HepG2 (cell line): Measurements from ENCODE around the gene THRB. TPM values are rescaled to one million over a fixed set of nuclear protein-coding genes. Genes with fewer than 3 reads are reported as not detected.

ENCODE experiments used
- ATAC-seq: fragments of 200-7000 bp; cut with Tn5 transposase; 3 replicates; pipeline ENCODE4 v1.9.1; 2020; ENCODE audit warnings: mild to moderate bottlenecking, moderate library complexity
- BruUV-seq: library from RNA; stranded (reverse); fragments of 400-500 nt; replicated peaks from 2 replicates; lab custom pipeline; 2021; lab: Mats Ljungman, UMichigan
- CTCF ChIA-PET: fragments of 300-600 bp; formaldehyde crosslinking; extraction: SDS; loops from one replicate; lab custom pipeline; 2021; ENCODE audit warnings: low total read pairs, inconsistent platforms, low intra/inter-chr PET ratio; lab: Yijun Ruan, JAX
- POLR2A ChIA-PET: fragments of 350-600 bp; sonication (Branson Sonifier 250); formaldehyde crosslinking; loops from one replicate; lab custom pipeline; 2020; ENCODE audit warnings: antibody characterized with exemption, inconsistent platforms; lab: Yijun Ruan, JAX
- DNase-seq: peaks from one replicate; pipeline ENCODE4 v3.0.0-alpha.2; 2015; ENCODE audit warnings: low spot score
- FAIRE-seq: peaks from 3 replicates; lab custom pipeline; 2011; peaks lifted over from hg19 to GRCh38; lab: Jason Lieb, UNC
- H2AFZ ChIP-seq: one replicate; pipeline ENCODE4 v1.6.1; 2011; ENCODE audit warnings: low read length, inconsistent platforms
- H3K27ac ChIP-seq: fragments of 300-600 bp; 3 replicates; pipeline ENCODE4 v1.8.0; 2011; ENCODE audit warnings: mixed run types, mild to moderate bottlenecking, mixed read lengths, low read length, inconsistent platforms; ENCODE audit not compliant: insufficient read depth; ENCODE audit errors: extremely low read length
- H3K27me3 ChIP-seq, 2 experiments: fragments of 200-600 bp in 1 of 2; 2 replicates in 1 of 2; 3 replicates in 1 of 2; pipeline versions ENCODE4 v1.6.0 to v1.8.0; 2011; ENCODE audit warnings: low read length in 2 of 2, mild to moderate bottlenecking in 2 of 2, moderate library complexity in 2 of 2, inconsistent platforms in 1 of 2; ENCODE audit not compliant: insufficient read depth in 2 of 2, control insufficient read depth in 1 of 2
- H3K36me3 ChIP-seq, 2 experiments: fragments of 200-600 bp in 1 of 2; replicated peaks in 1 of 2; 2 replicates in 1 of 2; 3 replicates in 1 of 2; pipeline versions ENCODE4 v1.5.1 to v1.8.0; 2011; ENCODE audit warnings: low read length in 2 of 2, inconsistent platforms in 1 of 2; ENCODE audit not compliant: insufficient read depth in 2 of 2, control insufficient read depth in 1 of 2
- H3K4me1 ChIP-seq: 2 replicates; pipeline ENCODE4 v1.5.1; 2012; ENCODE audit warnings: low read length, inconsistent platforms; ENCODE audit not compliant: insufficient read depth
- H3K4me2 ChIP-seq: 2 replicates; pipeline ENCODE4 v1.6.0; 2011; ENCODE audit warnings: low read depth, low read length, inconsistent platforms
- H3K4me3 ChIP-seq, 3 experiments: fragments of 200-600 bp in 1 of 3; sonication (generic), shearing (Covaris generic) in 1 of 3; replicated peaks in 1 of 3; 2 replicates each; pipeline ENCODE4 v1.5.1; 2011 to 2016; ENCODE audit warnings: low read length in 3 of 3, inconsistent platforms in 2 of 3, low read depth in 2 of 3, mild to moderate bottlenecking in 2 of 3, control low read depth in 1 of 3, mixed read lengths in 1 of 3; ENCODE audit not compliant: insufficient read depth in 1 of 3
- H3K79me2 ChIP-seq: one replicate; pipeline ENCODE4 v1.6.1; 2011; ENCODE audit warnings: low read length, inconsistent platforms; ENCODE audit not compliant: insufficient read depth
- H3K9ac ChIP-seq: 2 replicates; pipeline ENCODE4 v1.6.0; 2011; ENCODE audit warnings: mild to moderate bottlenecking, low read depth, low read length, inconsistent platforms; ENCODE audit not compliant: insufficient read depth
- H3K9me3 ChIP-seq: 2 replicates; pipeline ENCODE4 v1.5.1; 2012; ENCODE audit warnings: mild to moderate bottlenecking, low read length
- H4K20me1 ChIP-seq: 2 replicates; pipeline ENCODE4 v1.6.0; 2011; ENCODE audit warnings: inconsistent platforms, mild to moderate bottlenecking, low read length, moderate library complexity; ENCODE audit not compliant: insufficient read depth
- MATR3 ChIP-seq: sonication (generic); formaldehyde crosslinking; IDR thresholded peaks from 2 replicates; pipeline ENCODE4 v1.4.0; 2020; ENCODE audit warnings: missing genetic modification reagents
- U2AF2 ChIP-seq: fragments of 200-400 bp; formaldehyde crosslinking; IDR thresholded peaks from 2 replicates; pipeline ENCODE4 v1.6.1; 2017; ENCODE audit warnings: low read depth, mild to moderate bottlenecking, low read length
- WGBS: methylation state at CpG from one replicate; pipeline ENCODE4 v1.1.6; 2017; ENCODE audit warnings: low lambda C conversion rate; 5-methylcytosine and 5-hydroxymethylcytosine counted together
- in situ Hi-C: cut with HindIII; loops from 2 replicates; pipeline ENCODE4 v1.10.0; 2017; ENCODE audit warnings: low pct_unique_long_range_greater_than_20kb; ENCODE audit not compliant: extremely low pct_ligation_motif_present
- intact Hi-C: fragments of 100-400 bp; cut with micrococcal nuclease; formaldehyde crosslinking; loops from one replicate; pipeline ENCODE4 v1.10.0; 2022; ENCODE audit not compliant: unreplicated experiment
- polyA plus RNA-seq, 8 experiments: library from polyadenylated mRNA; depleted of rRNA in 3 of 8; stranded (reverse) in 7 of 8; unstranded in 1 of 8; fragments of >200 nt; fragmentation: Illumina TruSeq in 4 of 8; extraction: Trizol in 4 of 8; gene quantifications; 2 replicates each; pipeline versions ENCODE4 v1.2.1 to v1.2.3, GENCODE V29; 2011 to 2016; ENCODE audit warnings: low read depth in 4 of 8, missing spikeins in 1 of 8, mixed read lengths in 1 of 8; ENCODE audit not compliant: insufficient read depth in 1 of 8
- total RNA-seq, 5 experiments: library from RNA; depleted of rRNA; stranded (reverse); fragments of >200 nt; fragmentation: Illumina TruSeq; extraction: Trizol; gene quantifications; 2 replicates each; pipeline ENCODE4 v1.2.3, GENCODE V29; 2016; ENCODE audit warnings: low read depth in 1 of 5
- TF ChIP-seq, protein P1 (sequence below): sonication (generic); formaldehyde crosslinking; IDR thresholded peaks from 2 replicates; pipeline ENCODE4 v1.5.0; 2020; ENCODE audit warnings: missing genetic modification reagents
- TF ChIP-seq, protein P2 (sequence below): sonication (generic); formaldehyde crosslinking; IDR thresholded peaks from 2 replicates; pipeline ENCODE4 v1.5.1; 2020; ENCODE audit warnings: mild to moderate bottlenecking, missing genetic modification reagents, borderline replicate concordance

THRB gene
- total and polyA plus RNA-seq, 2 of the 13 experiments (the other 11 are each of a cell fraction or from before 2014, with no cell fraction given): 4.7 to 22.7 TPM

DNA sequence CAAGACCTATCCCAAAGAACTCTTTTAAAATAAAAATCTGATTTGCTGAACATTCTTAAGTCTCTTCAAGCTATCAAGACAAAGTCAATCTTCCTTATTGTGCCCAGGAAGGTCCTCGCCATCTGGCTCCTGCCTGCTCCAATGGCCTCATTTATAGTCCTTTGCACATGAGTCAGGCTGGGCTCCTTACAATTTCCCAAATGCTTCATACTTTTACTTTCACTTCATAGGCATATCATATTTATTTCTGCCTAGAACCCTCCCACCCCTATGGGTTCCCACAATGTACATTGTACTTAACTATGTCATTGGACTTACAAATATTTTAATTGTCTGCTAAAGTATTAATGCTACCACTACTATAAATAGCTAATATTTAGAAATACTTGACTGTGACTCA, 9.1 kb downstream of the THRB start:
- ChIA-PET CTCF (no interaction called here), POLR2A (no interaction called here)
- peaks cover 75% of the 10 kb centered on the region for H3K79me2 ChIP-seq
- WGBS: 100% methylated on average over 1 of the region's 1 CpG
- H3K4me2 ChIP-seq: no peak overlapping the region; the same call in 1 of the 2 replicates
- in situ Hi-C loops (no loop called here), intact Hi-C loops (no loop called here)
- no peak overlapping the region for H3K4me3 ChIP-seq
- H3K27me3 ChIP-seq: no peaks in the 10 kb centered on the region
- no peak for DNase-seq
- no peaks in the 10 kb centered on the region; a peak in 1 of 5 replicates for H3K36me3 ChIP-seq
- FAIRE-seq: no peak
- H3K27ac ChIP-seq: no peak overlapping the region
- TF ChIP-seq U2AF2 (no peak), MATR3 (CRISPR knock-in tag) (no peak)
- TF ChIP-seq, protein P1, sequence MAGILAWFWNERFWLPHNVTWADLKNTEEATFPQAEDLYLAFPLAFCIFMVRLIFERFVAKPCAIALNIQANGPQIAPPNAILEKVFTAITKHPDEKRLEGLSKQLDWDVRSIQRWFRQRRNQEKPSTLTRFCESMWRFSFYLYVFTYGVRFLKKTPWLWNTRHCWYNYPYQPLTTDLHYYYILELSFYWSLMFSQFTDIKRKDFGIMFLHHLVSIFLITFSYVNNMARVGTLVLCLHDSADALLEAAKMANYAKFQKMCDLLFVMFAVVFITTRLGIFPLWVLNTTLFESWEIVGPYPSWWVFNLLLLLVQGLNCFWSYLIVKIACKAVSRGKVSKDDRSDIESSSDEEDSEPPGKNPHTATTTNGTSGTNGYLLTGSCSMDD (CRISPR knock-in tag): no peak
- TF ChIP-seq, protein P2, sequence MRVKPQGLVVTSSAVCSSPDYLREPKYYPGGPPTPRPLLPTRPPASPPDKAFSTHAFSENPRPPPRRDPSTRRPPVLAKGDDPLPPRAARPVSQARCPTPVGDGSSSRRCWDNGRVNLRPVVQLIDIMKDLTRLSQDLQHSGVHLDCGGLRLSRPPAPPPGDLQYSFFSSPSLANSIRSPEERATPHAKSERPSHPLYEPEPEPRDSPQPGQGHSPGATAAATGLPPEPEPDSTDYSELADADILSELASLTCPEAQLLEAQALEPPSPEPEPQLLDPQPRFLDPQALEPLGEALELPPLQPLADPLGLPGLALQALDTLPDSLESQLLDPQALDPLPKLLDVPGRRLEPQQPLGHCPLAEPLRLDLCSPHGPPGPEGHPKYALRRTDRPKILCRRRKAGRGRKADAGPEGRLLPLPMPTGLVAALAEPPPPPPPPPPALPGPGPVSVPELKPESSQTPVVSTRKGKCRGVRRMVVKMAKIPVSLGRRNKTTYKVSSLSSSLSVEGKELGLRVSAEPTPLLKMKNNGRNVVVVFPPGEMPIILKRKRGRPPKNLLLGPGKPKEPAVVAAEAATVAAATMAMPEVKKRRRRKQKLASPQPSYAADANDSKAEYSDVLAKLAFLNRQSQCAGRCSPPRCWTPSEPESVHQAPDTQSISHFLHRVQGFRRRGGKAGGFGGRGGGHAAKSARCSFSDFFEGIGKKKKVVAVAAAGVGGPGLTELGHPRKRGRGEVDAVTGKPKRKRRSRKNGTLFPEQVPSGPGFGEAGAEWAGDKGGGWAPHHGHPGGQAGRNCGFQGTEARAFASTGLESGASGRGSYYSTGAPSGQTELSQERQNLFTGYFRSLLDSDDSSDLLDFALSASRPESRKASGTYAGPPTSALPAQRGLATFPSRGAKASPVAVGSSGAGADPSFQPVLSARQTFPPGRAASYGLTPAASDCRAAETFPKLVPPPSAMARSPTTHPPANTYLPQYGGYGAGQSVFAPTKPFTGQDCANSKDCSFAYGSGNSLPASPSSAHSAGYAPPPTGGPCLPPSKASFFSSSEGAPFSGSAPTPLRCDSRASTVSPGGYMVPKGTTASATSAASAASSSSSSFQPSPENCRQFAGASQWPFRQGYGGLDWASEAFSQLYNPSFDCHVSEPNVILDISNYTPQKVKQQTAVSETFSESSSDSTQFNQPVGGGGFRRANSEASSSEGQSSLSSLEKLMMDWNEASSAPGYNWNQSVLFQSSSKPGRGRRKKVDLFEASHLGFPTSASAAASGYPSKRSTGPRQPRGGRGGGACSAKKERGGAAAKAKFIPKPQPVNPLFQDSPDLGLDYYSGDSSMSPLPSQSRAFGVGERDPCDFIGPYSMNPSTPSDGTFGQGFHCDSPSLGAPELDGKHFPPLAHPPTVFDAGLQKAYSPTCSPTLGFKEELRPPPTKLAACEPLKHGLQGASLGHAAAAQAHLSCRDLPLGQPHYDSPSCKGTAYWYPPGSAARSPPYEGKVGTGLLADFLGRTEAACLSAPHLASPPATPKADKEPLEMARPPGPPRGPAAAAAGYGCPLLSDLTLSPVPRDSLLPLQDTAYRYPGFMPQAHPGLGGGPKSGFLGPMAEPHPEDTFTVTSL (CRISPR knock-in tag): no peak
- H2AFZ ChIP-seq: no peak overlapping the region
- no peaks in the 10 kb centered on the region for H3K9me3 ChIP-seq
- peaks cover 47% of the 10 kb centered on the region for H3K4me1 ChIP-seq
- no peaks in the 10 kb centered on the region; the same call in 1 of the 2 replicates for H4K20me1 ChIP-seq
- BruUV-seq: no TSS peak
- H3K9ac ChIP-seq: no peak overlapping the region
- ATAC-seq: no peak
